Fibroblast of skin of abdomen (primary cell): ENCODE data around the gene SLC35E1.
"Not testable (repeated sequence)": the region's sequence is repeated elsewhere in the genome, so short reads cannot be mapped to it uniquely, and the experiment has no call there.

Experiments used
- DNase-seq: peaks from one replicate; pipeline ENCODE4 v3.0.0-alpha.2; 2013

Gene SLC35E1

GRCh38 chr19:16543734-16544133, 28.5 kb downstream of the SLC35E1 start:
- not testable (repeated sequence) for DNase-seq

DNA sequence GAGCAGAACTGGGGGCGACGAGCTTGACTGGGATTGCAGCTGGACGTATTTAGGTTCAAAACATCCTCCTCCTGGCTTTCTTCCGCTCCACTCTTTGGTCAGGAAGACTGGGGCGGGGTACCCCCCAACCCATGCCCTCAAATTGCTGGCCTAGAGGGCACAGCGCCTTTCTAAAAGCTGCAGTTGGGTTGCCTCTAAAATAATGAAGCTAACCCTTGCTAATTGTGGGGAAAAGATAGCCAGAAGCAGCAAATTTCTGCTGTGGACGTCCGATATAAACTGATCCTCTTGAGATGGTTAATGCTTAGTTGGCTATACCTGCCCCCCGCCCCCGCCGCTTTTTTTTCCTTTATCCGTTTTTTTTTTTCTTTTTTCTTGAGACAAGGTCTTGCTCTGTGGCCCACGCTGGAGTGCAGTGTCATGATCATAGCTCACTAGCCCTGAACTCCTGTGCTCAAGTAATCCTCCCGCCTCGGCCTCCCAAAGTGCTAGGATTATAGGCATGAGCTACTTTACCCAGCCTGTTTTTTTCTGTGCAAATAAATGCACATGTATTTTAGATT, 29.2 kb downstream of the SLC35E1 start:
- no peak for DNase-seq

DNA sequence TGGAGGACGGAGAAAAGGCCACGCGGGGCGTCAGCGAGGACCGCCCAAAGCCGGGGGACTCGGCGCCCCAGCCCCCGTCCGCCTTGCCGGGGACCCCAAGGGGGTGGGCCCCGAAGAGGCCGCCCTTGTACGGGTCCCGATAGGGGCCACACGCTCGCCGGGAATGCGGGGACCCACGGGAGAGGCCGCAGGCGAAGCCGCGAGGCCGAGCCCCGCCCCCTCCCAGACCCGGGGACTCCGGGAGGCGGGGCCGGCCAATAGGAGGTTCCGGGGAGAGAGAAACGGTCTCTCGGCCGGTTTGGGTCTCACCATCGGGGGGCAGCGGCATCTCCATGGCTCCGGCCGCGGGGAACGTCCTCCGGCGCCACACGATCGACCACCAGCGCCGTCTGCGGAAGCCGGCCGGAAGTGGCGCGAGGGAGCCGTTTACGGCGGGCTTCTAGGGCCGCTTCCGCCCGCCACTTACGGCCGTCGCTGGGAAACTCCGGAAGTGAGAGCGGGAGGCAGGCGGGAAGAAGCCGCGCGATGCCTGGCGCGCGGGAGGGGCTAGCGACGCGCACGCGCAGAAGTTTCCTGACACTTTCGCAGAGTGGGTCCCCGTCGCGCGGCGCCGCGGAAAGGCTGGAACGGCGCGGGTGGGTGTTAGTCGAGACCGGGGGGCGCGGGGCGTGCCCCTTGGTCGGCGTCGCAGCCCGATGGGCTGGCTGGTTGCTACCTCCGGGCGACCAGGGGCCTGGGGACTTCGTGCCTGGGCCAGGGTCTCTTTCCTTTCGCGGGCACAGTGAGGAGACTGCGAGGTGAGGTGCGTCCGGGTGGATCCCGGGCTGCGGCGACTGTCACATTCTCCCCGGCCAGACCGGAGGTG, 29.9 kb downstream of the SLC35E1 start, which contains the start of gene CHERP:
TSS of gene CHERP (minus strand) at position 393 of the 865 bp plus-strand sequence. CDS start at position 334, 59 bp downstream.
- peak; percentile 94 for DNase-seq

DNA sequence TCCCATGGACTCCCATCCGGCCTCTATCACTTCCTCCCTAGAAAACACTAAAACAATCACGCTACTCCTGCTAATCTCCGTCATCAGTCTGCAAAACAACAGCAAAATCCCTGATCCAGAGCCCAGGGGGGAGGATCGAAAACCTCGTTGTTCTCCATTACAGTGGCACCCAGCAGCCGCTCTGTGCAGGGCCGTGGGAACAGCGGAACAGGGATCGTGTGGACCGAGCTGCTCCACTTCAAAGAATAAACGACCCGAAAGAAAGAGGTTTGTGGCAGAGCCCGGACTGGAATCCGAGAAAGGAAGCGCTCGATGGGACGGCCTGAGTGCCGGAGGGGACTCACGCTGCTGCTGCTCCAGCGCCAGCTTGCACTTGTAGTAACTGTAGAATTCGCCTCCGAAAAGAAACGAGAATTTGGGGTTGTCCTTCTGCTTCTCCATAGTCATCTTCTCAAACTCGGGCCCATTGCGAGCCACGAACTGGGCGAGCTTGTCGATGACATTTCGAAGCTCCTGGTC, 30.6 kb downstream of the SLC35E1 start:
- peak; percentile 6 for DNase-seq

DNA sequence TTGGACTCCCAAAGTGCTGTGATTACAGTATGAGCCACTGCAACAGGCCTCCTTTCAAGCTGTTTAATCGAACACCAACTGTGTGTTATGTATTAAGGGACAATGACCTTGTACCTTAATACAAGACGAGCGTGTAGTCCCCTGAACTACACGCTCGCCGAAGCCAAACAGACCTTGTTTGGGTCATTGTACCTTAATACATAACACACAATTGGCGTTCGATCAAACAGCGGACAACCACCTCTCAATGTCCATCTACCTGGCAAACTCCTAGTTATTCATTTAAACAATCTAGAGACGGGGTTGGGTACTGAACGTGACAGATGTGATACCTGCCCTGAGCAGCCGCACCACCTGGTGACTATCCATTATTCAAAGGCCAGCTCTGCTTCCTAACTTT, 31.3 kb downstream of the SLC35E1 start:
- no peak for DNase-seq

DNA sequence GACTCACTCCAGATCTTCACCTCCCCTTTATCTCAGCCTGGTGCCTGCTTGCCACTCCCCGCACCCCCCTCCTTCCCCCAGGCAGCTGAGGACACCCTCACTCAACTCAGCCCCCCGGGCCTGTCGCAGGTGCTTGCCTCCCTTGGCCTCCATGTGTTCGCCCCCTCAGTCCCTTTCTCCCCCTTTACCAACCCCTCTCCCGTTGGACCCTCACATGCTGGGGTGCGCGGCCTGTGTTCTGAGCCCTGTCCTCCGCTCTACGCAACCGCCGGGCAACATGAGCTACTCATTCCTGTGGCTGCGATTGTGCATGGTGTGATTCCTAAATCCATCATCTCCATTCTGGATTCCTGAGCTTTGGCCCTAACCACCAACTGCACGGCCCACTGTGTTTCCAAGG, 35.1 kb downstream of the SLC35E1 start:
- no peak for DNase-seq

DNA sequence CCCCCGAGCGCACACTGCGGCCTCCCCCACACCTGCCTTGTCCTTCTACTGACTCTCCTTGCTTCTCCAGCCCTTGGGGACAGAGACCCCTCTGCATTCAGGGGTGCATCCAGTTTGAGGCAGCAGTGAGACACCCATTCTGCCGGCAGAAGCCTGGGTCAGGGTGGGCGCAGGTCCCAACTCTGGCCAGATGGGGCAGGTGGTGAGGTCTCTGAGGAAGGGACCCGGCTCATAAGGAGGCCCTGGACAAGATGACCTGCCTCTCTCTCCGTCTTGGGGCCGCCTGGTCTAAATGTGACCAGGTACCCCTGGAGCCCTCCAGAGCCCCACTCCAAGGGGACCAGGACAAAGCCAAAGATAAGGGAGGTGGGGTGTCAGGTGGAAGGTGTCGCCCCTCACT, 36.1 kb downstream of the SLC35E1 start:
- DNase-seq: no peak

DNA sequence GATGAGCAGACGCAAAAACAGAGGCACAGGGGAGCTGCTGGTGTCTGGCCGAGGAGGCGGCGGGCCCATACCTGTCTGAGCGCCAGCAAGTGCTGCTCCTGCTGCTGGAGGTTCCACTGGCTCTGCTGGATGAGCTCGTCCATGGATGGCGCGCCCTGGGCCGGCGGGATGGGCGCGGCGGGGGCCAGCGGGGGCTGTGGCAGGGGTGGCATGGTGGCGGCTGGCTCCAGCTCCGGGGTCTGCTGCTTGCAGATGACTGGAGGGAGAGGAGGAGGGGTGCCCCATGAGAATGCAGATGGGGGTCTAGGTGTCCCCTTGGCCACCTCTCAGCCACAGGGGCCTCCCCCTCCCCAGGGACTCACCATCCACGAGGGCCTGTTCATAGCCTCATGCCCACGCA, 36.8 kb downstream of the SLC35E1 start:
- no peak for DNase-seq

GRCh38 chr19:16532440-16533234, 39.6 kb downstream of the SLC35E1 start:
- no peak for DNase-seq

DNA sequence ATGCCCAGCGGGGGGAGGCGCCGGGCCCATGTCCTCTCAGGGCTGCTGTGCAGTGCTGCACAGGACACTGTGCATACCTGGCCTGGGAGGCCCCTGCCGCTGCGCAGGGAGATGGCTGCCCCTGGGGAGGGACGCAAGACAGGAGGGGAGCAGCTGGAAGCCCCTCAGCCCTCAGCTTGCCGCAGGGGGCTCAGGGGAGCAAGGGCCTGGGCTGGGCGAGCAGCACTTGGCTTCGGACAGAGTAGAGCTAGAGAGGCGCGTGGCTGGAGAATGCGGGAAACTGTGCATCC, 40.9 kb downstream of the SLC35E1 start:
- DNase-seq: no peak

- DNase-seq: no peak
Measured at GRCh38 chr19:16530540-16531379, 41.5 kb downstream of the SLC35E1 start.

DNA sequence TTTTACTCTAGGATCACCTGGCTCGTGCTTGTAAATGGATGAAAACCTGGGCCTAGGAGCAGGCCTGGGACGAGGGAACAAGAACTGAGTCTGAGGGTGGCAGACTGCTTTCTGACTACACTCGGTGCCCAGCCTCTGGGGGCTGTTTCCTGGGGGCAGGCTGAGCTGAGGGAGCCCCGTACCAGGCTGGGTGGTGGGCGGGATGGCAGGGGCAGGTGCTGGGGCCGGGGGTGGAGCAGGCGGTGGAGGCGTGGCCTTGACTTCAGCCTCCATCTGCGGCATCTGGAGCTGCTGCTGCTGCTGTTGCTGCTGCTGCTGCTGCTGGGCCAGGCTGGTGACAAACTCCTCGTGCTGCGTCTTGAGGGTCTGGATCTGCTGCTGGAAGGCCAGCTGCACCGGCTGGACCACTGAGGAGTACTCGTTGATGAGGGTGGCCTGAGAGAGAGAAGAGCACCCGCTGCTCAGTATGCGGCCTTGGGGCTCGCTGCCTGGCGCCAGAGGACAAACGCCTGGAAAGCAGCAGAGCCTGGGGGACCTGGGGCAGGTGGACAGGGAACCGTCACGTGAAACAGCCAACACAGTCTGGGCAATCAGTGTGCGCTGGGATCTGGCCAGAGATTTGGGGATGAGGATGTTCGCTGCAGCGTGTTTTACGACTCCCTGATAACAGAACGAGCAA, 42.6 kb downstream of the SLC35E1 start:
- no peak for DNase-seq

DNA sequence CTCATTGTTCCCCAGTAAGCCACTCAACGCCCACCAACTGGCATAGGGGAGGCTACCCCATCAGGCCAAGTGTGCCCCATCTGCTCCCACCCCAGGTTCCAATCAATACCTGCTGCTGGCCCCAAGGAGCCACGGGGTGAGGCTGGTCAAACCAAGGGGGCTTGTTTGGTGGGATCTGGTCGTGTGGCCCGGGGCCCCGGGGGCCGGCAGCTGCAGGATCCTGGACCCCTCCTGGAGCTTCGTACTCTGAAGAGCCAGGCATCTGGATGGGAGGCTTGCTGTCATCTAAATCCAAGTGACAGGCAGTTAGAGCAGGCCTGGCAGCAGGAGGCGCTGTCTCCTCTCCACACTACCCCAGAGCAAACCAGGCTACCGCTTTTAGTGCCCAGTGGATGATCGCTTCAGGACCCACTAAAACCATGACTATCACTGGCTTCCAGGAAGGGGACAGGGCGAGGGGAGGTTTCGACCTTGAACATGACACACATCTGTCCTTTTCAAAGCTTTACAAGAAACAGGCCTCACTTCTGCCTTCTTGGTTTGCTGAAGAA, 44.2 kb downstream of the SLC35E1 start:
- no peak for DNase-seq

DNA sequence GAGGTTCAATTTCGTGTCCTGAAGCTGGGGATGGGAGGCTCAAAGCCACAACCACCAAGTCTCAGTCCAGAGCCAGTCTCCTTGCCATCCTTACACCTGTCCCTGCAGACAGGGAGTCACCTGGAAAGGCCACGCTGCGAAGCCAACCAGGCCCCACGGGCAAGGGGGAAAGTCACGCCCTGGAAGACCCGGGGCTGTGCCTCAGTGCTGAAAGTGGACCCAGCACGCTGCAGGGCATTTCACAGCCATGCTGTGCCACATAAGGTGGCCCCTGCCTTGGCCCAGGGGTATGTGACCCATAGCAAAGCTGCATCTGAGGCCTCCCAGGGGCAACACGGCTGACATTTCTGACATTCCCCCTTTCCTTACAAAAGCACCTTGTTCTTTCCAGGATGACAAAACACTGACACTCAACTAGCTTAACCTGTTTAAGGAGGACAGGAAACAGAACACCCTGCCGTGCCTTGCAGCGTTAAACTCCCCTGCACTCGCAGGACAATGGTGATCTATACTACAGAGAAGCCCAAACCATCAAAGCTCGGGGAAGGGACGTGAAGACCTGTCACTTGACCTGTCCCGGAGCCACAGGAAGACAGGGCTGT, 44.8 kb downstream of the SLC35E1 start:
- DNase-seq: no peak

GRCh38 chr19:16525751-16526481, 46.3 kb downstream of the SLC35E1 start:
- DNase-seq: no peak

- DNase-seq: no peak
Measured at GRCh38 chr19:16524991-16525734, 47.1 kb downstream of the SLC35E1 start.

DNA sequence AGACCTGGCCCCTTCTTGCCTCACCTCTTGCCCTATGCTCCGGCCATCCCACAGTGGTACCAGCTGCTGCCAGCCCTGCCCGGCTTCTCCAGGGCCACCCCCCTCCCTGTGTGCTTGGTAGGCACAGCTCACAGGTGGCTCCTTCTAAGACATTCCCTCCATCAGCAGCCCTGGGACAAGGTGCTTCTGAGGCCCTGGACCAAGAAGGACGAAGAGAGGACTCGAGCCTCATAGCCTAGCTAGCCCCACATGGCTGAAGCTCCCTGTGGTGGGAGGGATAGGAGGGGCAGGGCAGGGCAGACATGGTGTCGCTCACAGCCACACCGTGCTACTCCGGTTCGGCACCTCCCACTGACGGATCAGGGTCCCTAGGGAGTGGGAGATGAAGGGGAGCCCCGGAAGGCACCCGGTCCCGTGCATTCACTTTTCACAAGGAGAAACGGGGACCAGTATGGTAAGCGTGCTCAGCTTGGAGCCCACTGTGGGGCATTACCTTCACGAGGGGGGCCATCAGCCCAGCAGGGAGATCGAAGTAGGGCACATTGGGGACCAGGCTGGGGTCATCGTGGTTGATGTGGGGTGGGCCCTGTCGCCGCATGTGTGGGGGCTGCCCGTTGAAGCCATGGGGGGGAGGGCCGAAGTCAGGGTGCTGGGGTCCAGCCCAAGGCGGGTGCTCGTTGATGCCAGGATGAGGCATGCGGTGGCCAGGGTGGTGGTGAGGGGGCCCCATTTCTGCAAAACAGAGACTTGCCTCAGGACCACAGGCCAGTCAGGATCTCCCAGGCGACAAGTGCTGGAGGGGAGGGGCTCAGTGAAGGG, 49.4 kb downstream of the SLC35E1 start:
- no peak for DNase-seq

GRCh38 chr19:16521715-16522289, 50.4 kb downstream of the SLC35E1 start:
- no peak for DNase-seq
